Measurements from ENCODE around the gene EN1. TPM values are rescaled to one million over a fixed set of nuclear protein-coding genes. Genes with fewer than 3 reads are reported as not detected.

Gene EN1
- total and polyA plus RNA-seq, 2 donors (not counting 1 experiment from before 2014, with no cell fraction given): not detected

DNA sequence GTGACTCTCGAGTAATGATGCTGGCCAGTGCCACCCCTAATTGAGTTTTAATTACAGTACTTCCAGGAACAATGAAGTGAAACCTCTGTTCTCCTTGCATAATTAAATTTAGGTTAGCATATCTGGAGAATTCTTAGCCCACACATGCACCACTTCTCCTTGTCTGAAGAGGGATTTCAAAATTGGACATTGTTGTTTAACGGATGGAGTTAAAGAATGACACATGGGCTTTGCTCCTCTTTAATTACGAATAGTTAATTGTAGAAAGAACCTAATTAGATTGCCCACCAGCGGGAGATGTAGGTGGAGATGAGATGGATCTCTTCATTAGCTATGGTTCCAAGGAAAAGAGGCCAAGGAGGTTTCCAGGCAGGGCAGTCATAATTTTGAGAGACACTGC lies 33.1 kb upstream of the EN1 start:
- no peaks in the 10 kb centered on the region for H3K9me3 ChIP-seq (ENCODE audit: control insufficient read depth, insufficient read depth, low read depth, low read length)
- no peak overlapping the region for H3K9ac ChIP-seq (ENCODE audit: insufficient read depth, low read length)
- H3K4me1 ChIP-seq (ENCODE audit: control insufficient read depth, extremely low read depth, insufficient read depth, low read length): no peaks in the 10 kb centered on the region
- TF ChIP-seq, protein P1, sequence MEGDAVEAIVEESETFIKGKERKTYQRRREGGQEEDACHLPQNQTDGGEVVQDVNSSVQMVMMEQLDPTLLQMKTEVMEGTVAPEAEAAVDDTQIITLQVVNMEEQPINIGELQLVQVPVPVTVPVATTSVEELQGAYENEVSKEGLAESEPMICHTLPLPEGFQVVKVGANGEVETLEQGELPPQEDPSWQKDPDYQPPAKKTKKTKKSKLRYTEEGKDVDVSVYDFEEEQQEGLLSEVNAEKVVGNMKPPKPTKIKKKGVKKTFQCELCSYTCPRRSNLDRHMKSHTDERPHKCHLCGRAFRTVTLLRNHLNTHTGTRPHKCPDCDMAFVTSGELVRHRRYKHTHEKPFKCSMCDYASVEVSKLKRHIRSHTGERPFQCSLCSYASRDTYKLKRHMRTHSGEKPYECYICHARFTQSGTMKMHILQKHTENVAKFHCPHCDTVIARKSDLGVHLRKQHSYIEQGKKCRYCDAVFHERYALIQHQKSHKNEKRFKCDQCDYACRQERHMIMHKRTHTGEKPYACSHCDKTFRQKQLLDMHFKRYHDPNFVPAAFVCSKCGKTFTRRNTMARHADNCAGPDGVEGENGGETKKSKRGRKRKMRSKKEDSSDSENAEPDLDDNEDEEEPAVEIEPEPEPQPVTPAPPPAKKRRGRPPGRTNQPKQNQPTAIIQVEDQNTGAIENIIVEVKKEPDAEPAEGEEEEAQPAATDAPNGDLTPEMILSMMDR (conservative IDR thresholded peaks at IDR 0.05 in 1 of 2, IDR thresholded peaks at IDR 0.05 in 1 of 2; ENCODE audit: low read depth in 1 of 2, low read length in 2 of 2): no peak
- TF ChIP-seq EZH2 (IDR thresholded peaks at IDR 0.05; ENCODE audit: low read length, missing control alignments): no peak
- DNase-seq (ENCODE audit: low read depth in 2 of 2): no peak
- no peaks in the 10 kb centered on the region for H4K20me1 ChIP-seq (ENCODE audit: control insufficient read depth, extremely low read depth, insufficient read depth, low read length)
- H3K4me3 ChIP-seq (replicated peaks in 1 of 4; ENCODE audit: control extremely low read depth in 1 of 4, insufficient read depth in 1 of 4, low read depth in 3 of 4, low read length in 4 of 4): no peak overlapping the region
- H2AFZ ChIP-seq (ENCODE audit: low read length): no peak overlapping the region
- H3K4me2 ChIP-seq (ENCODE audit: extremely low read depth, insufficient read depth, low read length): no peak overlapping the region
- no peaks in the 10 kb centered on the region for H3K79me2 ChIP-seq (ENCODE audit: control insufficient read depth, insufficient read depth, low read length)
- no peak overlapping the region for H3K27ac ChIP-seq (ENCODE audit: insufficient read depth, low read length)
- H3K27me3 ChIP-seq (ENCODE audit: control insufficient read depth, insufficient read depth, low read length): no peaks in the 10 kb centered on the region
- H3K36me3 ChIP-seq (ENCODE audit: control insufficient read depth, insufficient read depth, low read length): no peaks in the 10 kb centered on the region

- no peak overlapping the region for H3K27ac ChIP-seq (ENCODE audit: insufficient read depth, low read length)
- no peaks in the 10 kb centered on the region for H3K79me2 ChIP-seq (ENCODE audit: control insufficient read depth, insufficient read depth, low read length)
- H2AFZ ChIP-seq (ENCODE audit: low read length): no peak overlapping the region
- H3K4me1 ChIP-seq (ENCODE audit: control insufficient read depth, extremely low read depth, insufficient read depth, low read length): no peaks in the 10 kb centered on the region
- no peaks in the 10 kb centered on the region for H3K36me3 ChIP-seq (ENCODE audit: control insufficient read depth, insufficient read depth, low read length)
- no peak overlapping the region for H3K9ac ChIP-seq (ENCODE audit: insufficient read depth, low read length)
- no peak overlapping the region for H3K4me2 ChIP-seq (ENCODE audit: extremely low read depth, insufficient read depth, low read length)
- no peak overlapping the region for H3K4me3 ChIP-seq (replicated peaks in 1 of 4; ENCODE audit: control extremely low read depth in 1 of 4, insufficient read depth in 1 of 4, low read depth in 3 of 4, low read length in 4 of 4)
- no peaks in the 10 kb centered on the region for H3K27me3 ChIP-seq (ENCODE audit: control insufficient read depth, insufficient read depth, low read length)
- DNase-seq (ENCODE audit: low read depth in 2 of 2): no peak
- TF ChIP-seq EZH2 (IDR thresholded peaks at IDR 0.05; ENCODE audit: low read length, missing control alignments): no peak
- TF ChIP-seq, protein P1 (conservative IDR thresholded peaks at IDR 0.05 in 1 of 2, IDR thresholded peaks at IDR 0.05 in 1 of 2; ENCODE audit: low read depth in 1 of 2, low read length in 2 of 2): no peak
- no peaks in the 10 kb centered on the region for H4K20me1 ChIP-seq (ENCODE audit: control insufficient read depth, extremely low read depth, insufficient read depth, low read length)
- H3K9me3 ChIP-seq (ENCODE audit: control insufficient read depth, insufficient read depth, low read depth, low read length): no peaks in the 10 kb centered on the region
Measured at GRCh38 chr2:118878531-118879149, 31.2 kb upstream of the EN1 start.

GRCh38 chr2:118875318-118875717 lies 27.9 kb upstream of the EN1 start:
- no peak overlapping the region for H3K4me3 ChIP-seq (replicated peaks in 1 of 4; ENCODE audit: control extremely low read depth in 1 of 4, insufficient read depth in 1 of 4, low read depth in 3 of 4, low read length in 4 of 4)
- no peaks in the 10 kb centered on the region for H3K4me1 ChIP-seq (ENCODE audit: control insufficient read depth, extremely low read depth, insufficient read depth, low read length)
- no peaks in the 10 kb centered on the region for H3K36me3 ChIP-seq (ENCODE audit: control insufficient read depth, insufficient read depth, low read length)
- TF ChIP-seq, protein P1 (conservative IDR thresholded peaks at IDR 0.05 in 1 of 2, IDR thresholded peaks at IDR 0.05 in 1 of 2; ENCODE audit: low read depth in 1 of 2, low read length in 2 of 2): no peak
- TF ChIP-seq EZH2 (IDR thresholded peaks at IDR 0.05; ENCODE audit: low read length, missing control alignments): no peak
- no peaks in the 10 kb centered on the region for H3K79me2 ChIP-seq (ENCODE audit: control insufficient read depth, insufficient read depth, low read length)
- H2AFZ ChIP-seq (ENCODE audit: low read length): no peak overlapping the region
- H3K27me3 ChIP-seq (ENCODE audit: control insufficient read depth, insufficient read depth, low read length): no peaks in the 10 kb centered on the region
- H4K20me1 ChIP-seq (ENCODE audit: control insufficient read depth, extremely low read depth, insufficient read depth, low read length): no peaks in the 10 kb centered on the region
- H3K9me3 ChIP-seq (ENCODE audit: control insufficient read depth, insufficient read depth, low read depth, low read length): no peaks in the 10 kb centered on the region
- H3K9ac ChIP-seq (ENCODE audit: insufficient read depth, low read length): no peak overlapping the region
- no peak for DNase-seq (ENCODE audit: low read depth in 2 of 2)
- H3K4me2 ChIP-seq (ENCODE audit: extremely low read depth, insufficient read depth, low read length): no peak overlapping the region
- H3K27ac ChIP-seq (ENCODE audit: insufficient read depth, low read length): no peak overlapping the region

Data from fibroblast of lung (primary cell).